ENCODE measurements around the gene CKB.

GRCh38 chr14:103495854-103496253, 26.8 kb downstream of the CKB start:
- TF ChIP-seq CTCF (IDR thresholded peaks at IDR 0.05; ENCODE audit: insufficient read depth, low read length), result no peak
- no peak for TF ChIP-seq POLR2AphosphoS5 (IDR thresholded peaks at IDR 0.05; ENCODE audit: low read depth)
